Renal cortex interstitium (tissue), 15 donors: ENCODE measurements around the gene OR2T10. TPM values are rescaled to one million over a fixed set of nuclear protein-coding genes. Genes with fewer than 3 reads are reported as not detected.
"Not testable (repeated sequence)": the region's sequence is repeated elsewhere in the genome, so short reads cannot be mapped to it uniquely, and the experiment has no call there.

Experiments
- DNase-seq, 11 donors: peaks; one replicate each; pipeline ENCODE4 v3.0.0-alpha.2; 2013; ENCODE audit warnings: low read depth in 9 of 11, low spot score in 4 of 11; ENCODE audit errors: extremely low read depth in 1 of 11
- long read RNA-seq, 16 experiments: transcript quantifications; one replicate each; lab custom pipeline, GENCODE V29; 2026
- polyA plus RNA-seq, 3 donors: library from polyadenylated mRNA; unstranded; fragments of 120-200 nt; gene quantifications; one replicate each; pipeline ENCODE4 v1.2.1, GENCODE V29; 2013; ENCODE audit not compliant: insufficient read length in 3 of 3

OR2T10 gene
- under 1 TPM in 1 of 3 donors, not detected in 2; 0.33 TPM for polyA plus RNA-seq
- long read RNA-seq, donor 1 = 0 reads
- long read RNA-seq, donor 2, partial matches to known transcripts = 0 of 1 reads
- long read RNA-seq, donor 2, other reads (novel, unspliced or antisense) = 0 of 1 reads
- long read RNA-seq, donor 3 = 0 reads
- long read RNA-seq, donor 4 = 0 reads
- long read RNA-seq, donor 5 = 0 reads
- long read RNA-seq, donor 6 = 0 reads
- long read RNA-seq, donor 7 = 0 reads
- long read RNA-seq, donor 8 = 0 reads
- long read RNA-seq, donor 9 = 0 reads
- long read RNA-seq, donor 10 = 0 reads
- long read RNA-seq, donor 11 = 0 reads
- long read RNA-seq, donor 12 = 0 reads
- long read RNA-seq, donor 13 = 0 reads
- long read RNA-seq, donor 14 = 0 reads
- long read RNA-seq, donor 15 = 0 reads
- long read RNA-seq, donor 16 = 0 reads

DNA sequence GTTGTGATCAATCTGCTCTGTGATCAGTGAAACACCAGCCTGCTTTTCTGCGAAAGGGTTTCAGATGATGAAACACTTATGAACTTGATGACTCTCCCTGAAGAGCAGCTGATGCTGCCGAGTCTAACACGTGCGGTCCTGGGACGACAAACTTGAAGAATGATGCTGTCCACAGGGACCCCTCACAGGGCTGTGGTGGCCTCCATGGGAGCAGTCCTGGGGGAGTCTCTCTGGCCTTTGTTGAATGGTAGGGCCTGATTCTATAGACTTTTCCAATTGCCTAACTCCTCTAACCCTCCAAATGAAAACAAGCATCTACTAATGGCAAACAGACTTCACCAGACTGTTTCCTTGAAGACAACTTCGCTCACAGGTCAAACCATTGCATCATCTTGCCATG lies at the start of gene OR2T10:
Gene OR2T10 (minus strand): TSS at position 112 of the 400 bp plus-strand sequence. CDS start 3,932 bp downstream, outside the sequence.
- DNase-seq = no peak

GRCh38 chr1:248645178-248645577 lies 47.7 kb upstream of the OR2T10 start, which contains the start of gene OR2T35:
TSS of gene OR2T35 (minus strand) at chr1:248645278. CDS start at chr1:248639258, 6,020 bp downstream.
- DNase-seq = not testable (repeated sequence)

DNA sequence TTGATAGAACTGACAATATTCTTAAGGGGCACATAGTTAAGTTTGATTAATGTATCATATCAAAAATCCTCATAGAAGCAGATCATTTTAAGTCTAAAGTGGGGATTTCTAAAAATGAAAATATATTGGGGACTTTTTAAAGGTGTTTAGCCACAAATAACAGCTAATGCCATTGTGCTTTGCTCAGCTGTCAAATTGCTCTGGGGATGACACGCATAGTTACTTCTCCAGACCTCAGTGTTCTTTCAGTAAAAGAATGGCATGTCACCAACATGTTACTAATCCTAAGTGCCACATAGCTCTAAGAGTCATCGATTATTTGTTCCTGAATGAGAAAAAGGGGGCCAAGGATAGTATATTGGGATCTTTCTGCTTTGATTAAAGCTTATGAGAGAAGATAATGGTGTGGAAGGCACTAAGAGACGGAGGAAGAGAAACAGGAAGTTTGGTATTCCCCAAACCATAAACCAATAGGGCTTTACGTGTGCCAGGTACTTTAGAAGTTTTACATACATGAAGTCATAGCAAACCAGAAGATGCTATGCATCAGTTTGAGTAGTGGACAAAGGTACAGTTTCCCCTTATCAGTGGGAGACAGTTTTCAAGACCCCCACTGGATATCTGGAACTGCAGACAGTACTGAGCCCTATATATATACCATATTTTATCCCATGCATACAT lies 45.6 kb upstream of the OR2T10 start:
- not testable (repeated sequence) for DNase-seq

GRCh38 chr1:248641583-248641982 lies 44.1 kb upstream of the OR2T10 start:
- DNase-seq = not testable (repeated sequence)

DNA sequence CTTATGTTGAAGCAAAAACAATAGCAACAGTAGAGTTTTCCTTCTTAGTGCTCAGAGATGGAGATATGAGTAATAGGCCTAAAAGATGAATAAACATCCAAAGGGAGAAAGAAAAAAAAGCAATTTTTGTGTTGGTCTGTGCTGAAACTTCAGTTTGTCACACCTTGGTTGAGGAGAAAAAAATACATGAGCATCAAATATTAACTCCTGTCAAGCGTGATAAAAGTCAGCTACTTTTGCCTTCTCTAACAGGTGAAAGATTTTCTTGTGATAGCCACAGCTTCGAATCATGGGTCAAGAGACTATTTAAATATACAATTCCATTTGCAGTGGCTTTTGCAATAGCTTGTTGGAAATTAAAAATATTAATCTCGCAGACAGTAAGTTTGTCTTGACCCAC lies 43.4 kb upstream of the OR2T10 start:
- DNase-seq = not testable (repeated sequence)

- not testable (repeated sequence) for DNase-seq
Measured at GRCh38 chr1:248639652-248640051, 42.2 kb upstream of the OR2T10 start.

DNA sequence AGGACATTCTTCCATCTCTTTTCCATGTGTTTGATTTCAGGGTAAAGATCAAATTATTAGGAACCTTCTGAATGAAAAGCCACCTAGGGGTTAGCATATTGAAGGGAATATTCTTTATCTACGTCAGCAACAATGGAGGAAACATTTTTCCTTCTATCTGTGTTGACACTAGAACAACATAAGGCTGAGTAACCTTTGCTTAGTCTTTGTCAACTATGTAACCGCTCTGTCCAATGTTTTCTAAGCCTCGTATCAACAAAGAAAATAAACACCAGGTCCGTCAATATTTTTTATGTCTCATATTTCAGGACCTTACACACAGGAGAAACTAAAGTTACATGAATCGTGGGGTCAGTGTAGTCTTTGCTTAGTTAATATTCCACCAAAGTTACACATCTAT lies 39.1 kb upstream of the OR2T10 start:
- DNase-seq = not testable (repeated sequence)

DNA sequence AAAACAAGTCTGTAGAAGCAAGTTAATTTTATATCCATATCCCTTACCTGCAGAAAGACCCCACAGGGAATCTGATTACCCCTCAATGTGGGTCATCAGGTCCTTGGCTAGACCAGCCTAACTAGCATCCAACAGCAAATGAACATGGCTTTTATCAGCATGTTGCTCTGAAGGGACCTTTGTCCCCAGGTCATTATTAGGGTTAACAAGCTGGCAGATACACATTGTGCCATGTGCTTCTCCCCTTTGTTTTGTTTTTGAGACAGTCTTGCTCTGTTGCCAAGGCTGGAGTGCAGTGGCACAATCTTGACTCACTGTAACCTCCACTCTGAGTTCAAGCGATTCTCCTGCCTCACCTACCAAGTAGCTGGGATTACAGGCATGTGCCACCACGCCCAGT lies 37.5 kb upstream of the OR2T10 start, which contains the start of gene OR2T11:
Gene OR2T11 (minus strand): TSS at position 101 of the 400 bp plus-strand sequence. CDS start 7,963 bp downstream, outside the sequence.
- not testable (repeated sequence) for DNase-seq

GRCh38 chr1:248631354-248632008 lies 34.0 kb upstream of the OR2T10 start:
- no peak for DNase-seq

DNA sequence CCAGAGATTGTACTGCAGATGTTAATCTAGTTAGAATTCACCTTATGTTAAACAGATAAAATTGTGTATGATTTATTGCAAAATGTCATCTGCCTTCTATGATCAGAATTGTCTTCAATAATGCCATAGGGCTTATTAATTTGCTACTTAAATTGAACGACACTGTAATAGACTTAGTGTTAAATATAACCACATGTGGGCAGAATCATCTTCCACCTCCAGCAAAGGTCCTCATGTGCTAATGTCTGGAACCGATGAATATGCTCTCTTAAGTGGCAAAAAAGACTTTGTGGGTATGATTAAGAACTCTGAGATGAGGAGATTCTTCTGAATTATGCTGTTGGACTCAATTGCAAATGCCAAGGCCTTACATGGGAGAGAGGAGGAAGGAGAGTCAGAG lies 33.1 kb upstream of the OR2T10 start:
- DNase-seq = no peak

DNA sequence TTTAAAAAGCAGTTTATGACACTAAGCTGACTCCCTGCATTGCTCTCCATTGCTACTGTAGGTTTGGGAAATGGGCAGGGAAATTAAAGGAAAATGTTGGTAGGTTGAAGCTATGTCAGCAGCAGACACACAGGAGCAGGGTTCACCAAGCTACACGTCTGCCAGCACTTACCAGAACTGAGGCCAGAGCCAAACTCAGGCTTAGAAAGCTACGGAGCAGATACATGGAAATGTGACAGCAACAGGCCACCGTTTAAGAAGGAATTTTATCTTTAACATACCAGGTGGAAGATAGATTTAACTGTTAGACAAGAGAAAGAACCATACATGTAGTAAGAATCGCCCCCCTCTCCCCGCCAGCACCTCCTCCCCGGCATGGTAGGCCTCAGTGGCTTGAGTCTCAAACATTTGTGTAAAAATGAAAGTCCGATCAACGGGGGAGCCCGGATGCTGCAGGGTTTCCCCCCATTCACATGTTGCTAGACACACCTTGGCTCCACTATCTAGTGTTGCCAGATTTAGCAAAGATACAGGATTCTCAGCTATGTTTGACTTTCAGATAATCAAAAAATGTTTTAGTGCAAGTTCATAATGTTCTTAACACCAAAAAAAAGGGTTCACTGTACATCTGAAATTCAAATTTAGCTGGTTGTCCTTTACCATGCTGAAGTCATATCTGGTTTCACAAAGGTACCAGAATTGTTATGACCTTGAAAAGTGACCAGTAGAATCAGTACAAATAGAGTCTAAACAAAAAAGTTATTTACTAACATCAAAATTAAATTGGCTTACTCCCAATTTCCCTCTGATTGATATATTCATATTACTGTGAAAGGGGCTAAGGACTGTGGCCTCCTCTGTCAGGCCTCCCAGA lies 30.7 kb upstream of the OR2T10 start:
- no peak for DNase-seq

- no peak for DNase-seq
Measured at GRCh38 chr1:248625971-248626370, 28.5 kb upstream of the OR2T10 start.

GRCh38 chr1:248625166-248625565 lies 27.7 kb upstream of the OR2T10 start:
- no peak for DNase-seq

- DNase-seq = peak in 4 of 11 donors; percentile 5 to 15 (median 8)
Measured at GRCh38 chr1:248622570-248623001, 25.1 kb upstream of the OR2T10 start.

- DNase-seq = no peak
Measured at GRCh38 chr1:248621770-248622169, 24.3 kb upstream of the OR2T10 start.

DNA sequence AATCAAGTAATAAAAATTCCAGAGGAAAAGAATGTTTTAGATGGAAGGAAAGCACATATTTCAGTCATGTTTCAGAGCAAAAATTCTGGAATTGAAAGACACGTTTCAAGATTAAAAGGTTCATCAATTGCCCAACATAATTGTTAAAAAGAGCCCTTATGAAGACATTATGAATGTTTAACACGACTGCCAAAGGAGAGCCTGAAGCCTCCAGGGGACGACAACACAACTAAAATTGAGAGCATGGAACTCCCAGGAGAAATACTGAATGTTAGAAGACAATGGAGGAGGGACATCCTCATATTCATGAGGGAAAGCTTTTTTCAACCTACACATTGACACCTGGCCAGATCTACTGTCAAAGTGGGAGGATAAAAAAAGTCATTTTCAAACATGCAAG lies 21.4 kb upstream of the OR2T10 start:
- peak in 4 of 11 donors; percentile 5 to 17 (median 10) for DNase-seq

GRCh38 chr1:248618119-248618518 lies 20.6 kb upstream of the OR2T10 start:
- no peak for DNase-seq

GRCh38 chr1:248613742-248614141 lies 16.2 kb upstream of the OR2T10 start:
- no peak for DNase-seq
